ENCODE results near the gene U2AF2.

DNA sequence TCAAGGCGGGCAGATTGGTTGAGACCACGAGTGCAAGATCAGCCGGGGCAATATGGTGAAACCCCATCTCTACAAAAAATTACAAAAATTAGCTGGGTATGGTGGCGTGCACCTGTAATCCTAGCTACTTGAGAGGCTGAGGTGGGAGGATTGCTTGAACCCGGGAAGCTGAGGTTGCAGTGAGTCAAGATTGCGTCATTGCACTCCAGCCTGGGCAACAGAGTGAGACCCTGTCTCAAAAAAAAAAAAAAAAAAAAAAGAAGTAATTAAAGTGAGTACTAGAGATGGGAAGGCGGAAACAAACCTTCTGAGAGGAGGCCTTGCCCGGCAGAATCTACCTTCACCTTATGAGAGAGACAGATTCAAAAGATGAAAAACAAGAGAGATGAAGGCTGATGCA lies 68.7 kb downstream of the U2AF2 start:
- TF ChIP-seq RFX5 (IDR thresholded peaks at IDR 0.05; ENCODE audit: low read depth, low read length) (no peak), FOS (IDR thresholded peaks at IDR 0.05; ENCODE audit: low read depth, low read length) (no peak), POLR2A (IDR thresholded peaks at IDR 0.05; ENCODE audit: low read depth, low read length) (no peak), MAFK (IDR thresholded peaks at IDR 0.05; ENCODE audit: low read depth, low read length) (no peak)
- TF ChIP-seq, protein P1, sequence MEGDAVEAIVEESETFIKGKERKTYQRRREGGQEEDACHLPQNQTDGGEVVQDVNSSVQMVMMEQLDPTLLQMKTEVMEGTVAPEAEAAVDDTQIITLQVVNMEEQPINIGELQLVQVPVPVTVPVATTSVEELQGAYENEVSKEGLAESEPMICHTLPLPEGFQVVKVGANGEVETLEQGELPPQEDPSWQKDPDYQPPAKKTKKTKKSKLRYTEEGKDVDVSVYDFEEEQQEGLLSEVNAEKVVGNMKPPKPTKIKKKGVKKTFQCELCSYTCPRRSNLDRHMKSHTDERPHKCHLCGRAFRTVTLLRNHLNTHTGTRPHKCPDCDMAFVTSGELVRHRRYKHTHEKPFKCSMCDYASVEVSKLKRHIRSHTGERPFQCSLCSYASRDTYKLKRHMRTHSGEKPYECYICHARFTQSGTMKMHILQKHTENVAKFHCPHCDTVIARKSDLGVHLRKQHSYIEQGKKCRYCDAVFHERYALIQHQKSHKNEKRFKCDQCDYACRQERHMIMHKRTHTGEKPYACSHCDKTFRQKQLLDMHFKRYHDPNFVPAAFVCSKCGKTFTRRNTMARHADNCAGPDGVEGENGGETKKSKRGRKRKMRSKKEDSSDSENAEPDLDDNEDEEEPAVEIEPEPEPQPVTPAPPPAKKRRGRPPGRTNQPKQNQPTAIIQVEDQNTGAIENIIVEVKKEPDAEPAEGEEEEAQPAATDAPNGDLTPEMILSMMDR (conservative IDR thresholded peaks at IDR 0.05; ENCODE audit: low read depth, low read length): no peak
- TF ChIP-seq, protein P2, sequence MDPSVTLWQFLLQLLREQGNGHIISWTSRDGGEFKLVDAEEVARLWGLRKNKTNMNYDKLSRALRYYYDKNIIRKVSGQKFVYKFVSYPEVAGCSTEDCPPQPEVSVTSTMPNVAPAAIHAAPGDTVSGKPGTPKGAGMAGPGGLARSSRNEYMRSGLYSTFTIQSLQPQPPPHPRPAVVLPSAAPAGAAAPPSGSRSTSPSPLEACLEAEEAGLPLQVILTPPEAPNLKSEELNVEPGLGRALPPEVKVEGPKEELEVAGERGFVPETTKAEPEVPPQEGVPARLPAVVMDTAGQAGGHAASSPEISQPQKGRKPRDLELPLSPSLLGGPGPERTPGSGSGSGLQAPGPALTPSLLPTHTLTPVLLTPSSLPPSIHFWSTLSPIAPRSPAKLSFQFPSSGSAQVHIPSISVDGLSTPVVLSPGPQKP (IDR thresholded peaks at IDR 0.05; ENCODE audit: borderline replicate concordance, low read depth, low read length): no peak
- TF ChIP-seq, protein P3, sequence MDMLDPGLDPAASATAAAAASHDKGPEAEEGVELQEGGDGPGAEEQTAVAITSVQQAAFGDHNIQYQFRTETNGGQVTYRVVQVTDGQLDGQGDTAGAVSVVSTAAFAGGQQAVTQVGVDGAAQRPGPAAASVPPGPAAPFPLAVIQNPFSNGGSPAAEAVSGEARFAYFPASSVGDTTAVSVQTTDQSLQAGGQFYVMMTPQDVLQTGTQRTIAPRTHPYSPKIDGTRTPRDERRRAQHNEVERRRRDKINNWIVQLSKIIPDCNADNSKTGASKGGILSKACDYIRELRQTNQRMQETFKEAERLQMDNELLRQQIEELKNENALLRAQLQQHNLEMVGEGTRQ (IDR thresholded peaks at IDR 0.05; ENCODE audit: low read depth, low read length): no peak
